Activated CD4-positive, alpha-beta T cell treated with anti-CD3 and anti-CD28 coated beads, Interleukin-2, amount 50 U/mL, for 48 hours (primary cell): ENCODE measurements around the gene SCP2D1.

Source experiments
- DNase-seq, 2 experiments: peaks; one replicate each; pipeline ENCODE4 v3.0.0-alpha.2; 2020

The SCP2D1 gene

DNA sequence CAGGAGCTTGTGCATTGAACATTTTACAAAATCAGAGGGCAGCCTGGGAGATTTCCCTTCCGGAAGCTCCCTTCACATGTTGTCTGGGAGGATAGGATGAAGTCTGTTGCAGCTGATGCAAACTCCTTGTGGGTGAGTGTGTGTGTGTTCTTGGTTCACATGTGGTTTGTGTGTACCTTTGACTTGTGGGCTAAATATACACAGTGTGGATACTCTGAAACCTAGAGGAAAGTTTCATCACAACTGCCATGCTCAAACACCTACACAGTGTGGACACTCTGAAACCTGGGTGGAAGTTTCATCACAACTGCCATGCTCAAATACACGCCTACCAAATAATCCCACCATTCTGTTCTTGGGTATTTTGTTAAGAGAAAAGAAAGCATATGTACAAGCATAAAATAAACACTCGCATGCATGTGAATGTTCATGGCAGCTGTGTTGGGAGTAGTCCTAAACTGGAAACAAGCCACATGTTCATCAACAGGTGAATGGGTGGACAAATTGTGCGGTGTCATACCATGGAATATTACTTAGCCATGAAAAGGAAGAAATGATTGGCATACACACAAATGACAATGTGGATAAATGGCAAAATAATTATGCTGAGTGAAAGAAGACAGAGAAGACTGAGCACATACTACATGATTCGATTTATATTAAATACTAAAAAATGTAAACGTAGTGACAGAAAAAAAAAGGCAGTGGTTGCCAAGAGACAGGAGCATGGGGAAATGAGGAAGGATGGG is 1.8 kb downstream of the SCP2D1 start:
- DNase-seq = no peak

DNA sequence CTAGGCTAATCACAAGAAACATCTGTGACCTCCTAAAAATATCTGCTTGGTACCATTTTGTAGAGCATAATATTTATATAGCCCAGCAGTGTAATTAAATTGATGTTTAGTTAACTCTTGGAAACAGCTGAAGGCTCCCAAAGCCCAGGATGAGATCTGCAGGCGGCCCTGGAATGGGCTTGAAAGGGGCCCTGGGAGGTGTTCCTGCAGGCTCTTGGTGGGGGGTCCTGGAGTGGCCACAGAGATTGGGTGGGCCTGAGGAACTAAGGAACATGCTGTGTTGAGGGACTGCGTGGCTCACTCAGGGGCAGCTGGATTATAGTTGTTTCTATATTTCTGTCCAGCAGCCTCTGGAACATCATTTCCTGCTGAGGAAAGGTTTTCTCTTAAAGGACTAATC is 9.2 kb downstream of the SCP2D1 start:
- no peak for DNase-seq

DNA sequence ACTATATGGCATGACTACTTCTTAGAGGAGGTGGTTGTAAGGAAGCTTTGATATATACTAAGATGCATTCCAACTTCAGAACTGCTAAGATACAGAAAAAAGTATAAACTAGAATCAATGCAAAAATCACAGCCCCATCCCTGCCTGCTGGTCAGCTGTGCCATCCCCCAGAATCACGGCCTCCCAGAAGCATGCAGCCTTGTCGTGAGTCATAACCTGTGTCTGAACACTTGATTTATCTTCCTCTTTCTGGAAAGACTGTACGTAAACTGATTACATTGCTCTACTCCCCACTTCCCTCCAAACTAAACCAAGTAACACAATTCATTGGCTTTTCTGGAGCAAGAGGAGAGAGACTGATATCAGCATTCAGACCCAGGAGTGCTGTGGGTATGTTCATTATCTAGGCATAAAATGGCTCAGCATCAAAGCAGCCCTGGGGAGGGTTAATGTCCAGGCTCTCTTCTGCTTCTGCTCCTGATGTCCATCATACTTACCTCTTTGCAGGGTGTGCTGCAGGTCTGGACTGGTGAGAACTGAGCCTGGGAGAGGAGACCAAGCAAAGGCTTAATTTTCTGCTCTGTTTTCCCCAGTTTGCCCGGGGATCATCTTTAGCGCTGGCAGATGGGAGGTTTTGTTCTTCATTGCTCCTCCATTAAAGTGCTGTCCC is 18.4 kb downstream of the SCP2D1 start:
- no peak for DNase-seq

DNA sequence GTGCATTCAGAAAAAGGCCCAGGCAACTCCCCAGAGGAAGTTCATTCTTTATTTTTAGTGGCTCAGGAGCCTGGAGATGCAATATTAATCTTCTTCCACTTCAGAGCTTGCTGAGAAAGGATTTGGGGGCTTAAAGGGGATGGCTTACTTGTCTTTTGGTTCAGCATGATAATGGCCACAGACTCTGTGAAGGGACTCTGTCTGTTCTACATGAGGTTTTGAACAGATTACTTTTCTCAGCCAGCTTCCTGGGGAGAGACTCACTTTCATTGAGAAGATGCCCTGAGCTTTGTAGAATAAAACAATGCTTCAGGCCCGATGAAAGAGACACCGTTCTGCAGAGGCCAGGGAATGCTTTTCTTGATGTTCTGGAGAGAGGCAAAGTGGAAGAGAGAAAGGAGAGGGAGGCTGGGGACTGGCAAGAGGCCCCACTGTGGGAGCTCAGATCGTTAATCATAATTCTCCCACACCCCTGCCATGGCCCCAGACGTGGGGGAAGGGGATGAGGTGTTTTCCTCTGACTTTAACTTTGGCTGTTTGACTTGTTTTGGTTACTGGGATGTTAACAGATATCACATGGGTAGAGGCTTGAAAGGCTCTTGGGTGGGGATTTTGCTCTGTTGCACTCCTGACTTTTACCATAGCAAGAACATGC is 19.1 kb downstream of the SCP2D1 start:
- no peak for DNase-seq

DNA sequence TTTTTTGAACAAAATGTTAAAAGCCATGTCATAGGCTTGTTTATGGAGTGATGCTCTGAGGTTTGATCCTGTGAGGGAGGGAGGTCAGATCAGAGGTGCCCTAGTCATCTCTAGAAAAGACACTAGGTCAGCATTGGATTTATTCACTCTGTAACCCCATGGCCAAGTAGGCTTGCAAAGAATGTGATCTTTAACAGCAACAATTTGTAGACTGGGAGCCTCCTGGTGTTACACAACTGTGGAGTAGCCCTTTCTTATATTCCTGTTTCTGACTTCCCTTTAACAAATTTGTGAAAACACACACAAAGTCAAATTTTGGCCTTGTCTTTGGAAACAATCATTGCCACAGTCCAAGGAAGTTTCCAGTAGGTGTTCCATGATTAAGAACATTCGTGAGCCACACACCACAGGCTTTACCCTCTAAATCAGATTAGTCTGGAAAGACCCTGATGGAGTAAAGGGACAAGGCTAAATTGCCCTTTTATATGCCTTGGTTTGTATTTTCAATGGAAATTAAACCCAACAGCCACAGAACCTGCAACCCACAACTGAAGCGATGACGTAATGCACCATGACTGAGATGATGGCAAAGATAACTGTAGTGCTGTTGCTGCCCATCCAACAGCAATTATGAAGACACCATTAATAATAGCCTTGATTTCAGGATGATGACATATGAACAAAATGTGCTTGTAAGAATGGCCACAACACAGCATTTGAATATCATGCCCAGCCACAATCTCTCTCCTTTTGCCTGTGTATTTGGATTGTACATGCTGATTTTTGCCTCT is 22.1 kb downstream of the SCP2D1 start:
- DNase-seq = no peak

DNA sequence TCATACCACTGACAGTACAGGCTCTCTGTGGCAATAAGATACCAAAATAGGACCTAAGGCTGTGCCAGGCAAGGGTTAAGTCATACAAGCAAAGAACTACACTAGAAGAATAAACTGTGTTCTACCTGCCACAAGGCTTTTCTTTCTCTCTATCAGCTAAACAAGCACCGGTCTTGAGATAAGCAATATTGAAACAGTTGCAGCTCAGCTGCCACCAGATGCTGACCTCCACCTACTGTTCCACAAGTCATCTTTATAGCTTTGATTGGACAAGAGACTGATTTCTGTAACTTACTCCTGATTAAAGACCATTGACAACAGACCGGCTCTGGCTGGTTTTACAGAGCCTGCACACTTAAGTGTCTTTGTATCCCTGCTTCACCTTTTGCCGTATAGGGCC is 24.1 kb downstream of the SCP2D1 start:
- no peak for DNase-seq

DNA sequence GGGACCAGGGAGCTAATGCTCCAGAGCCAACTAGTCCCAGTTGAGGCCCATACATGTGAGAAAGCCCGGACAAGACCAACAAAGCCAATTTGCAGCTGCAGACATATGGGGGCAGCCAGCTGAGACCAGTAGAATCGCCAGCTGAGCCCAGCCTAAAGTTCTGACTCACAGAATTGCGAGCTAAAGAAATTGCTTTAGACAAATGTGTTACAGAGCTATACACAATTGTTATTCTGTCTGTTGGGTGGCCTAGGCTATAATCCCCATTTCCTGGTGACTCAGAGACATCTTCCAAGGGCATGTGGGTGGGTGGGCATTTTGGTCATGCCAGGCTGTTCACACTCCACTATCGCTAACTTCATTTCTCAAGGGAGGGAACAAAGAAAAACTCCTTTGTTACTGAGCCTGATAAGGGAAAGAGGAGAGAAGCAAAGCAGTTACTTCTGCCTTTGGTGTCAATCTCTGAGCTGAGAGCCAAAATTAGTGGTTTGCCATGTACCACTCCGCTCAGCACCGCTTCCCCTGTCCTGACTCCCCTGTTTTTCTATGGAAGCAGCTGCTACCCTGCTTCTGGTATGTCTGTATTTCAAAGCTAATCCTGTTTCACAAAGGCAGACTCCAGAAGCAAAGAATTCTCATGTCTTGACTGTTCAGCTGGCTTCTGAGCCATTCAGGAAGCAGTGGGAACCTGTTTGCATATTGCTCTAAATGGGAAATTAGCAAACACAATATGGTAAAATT is 26.1 kb downstream of the SCP2D1 start:
- DNase-seq = no peak

DNA sequence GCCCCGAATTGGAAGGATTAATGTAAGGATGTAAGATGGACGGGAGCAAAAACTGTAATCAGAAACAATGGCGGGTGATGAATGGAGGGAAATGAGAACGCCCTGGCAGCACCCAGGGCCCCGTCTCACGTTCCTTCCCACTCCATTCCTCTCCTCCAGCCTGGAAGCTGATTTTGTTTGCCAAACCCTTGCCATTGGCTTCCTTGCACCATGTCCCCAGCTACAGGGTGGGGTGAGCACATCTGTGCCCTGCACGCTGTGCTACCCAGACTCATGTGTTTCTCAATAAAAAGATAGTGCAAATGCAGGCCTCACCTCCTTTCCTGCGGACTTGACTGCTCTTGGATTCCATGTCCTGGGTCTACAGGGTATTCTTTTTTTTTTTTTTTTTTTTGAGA is 26.7 kb downstream of the SCP2D1 start:
- no peak for DNase-seq

DNA sequence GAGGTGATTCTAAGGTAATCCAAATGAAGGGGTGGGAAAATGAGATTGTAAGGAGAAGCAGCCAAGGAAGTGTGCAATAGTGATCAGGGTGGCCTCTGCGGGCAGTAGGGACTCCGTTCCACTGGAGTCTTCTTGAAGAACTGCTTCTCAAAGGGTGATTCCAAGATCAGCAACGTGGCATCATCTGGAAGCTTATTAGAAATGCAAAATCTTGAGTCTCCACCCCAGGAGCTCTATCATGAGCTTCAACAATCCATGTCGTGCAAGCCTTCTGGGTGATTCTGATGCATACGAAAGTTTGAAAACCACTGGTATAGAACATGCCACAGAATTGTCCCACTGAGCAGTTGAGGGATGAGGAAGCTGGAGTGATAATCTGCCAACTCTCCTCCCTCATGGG is 31.4 kb downstream of the SCP2D1 start:
- no peak for DNase-seq

DNA sequence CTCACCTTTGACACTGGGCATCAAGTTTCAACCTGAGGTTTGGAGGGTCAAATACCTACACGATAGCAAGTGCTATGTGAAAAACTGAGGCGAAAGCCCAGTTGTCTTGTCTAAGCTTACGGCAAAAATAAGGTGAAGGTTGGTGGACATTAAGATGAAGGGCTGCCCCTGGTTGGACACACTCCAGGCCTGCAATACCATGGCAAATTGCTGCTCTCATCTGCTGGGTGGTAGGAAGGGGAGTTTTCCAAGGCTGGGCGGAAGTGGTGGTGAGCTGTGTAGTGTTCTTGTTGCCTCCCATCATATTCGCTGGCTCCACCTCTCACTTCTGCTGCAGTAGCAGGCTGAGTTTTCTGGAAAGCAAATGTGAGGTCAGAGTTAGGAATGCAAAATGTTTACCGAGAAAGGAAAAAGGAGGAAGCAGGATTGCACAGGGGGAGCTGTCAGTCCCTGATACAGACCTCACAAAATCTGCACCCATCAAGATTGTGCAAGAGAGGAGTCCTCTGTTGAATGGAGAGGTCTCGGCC is 33.7 kb downstream of the SCP2D1 start:
- DNase-seq = no peak

DNA sequence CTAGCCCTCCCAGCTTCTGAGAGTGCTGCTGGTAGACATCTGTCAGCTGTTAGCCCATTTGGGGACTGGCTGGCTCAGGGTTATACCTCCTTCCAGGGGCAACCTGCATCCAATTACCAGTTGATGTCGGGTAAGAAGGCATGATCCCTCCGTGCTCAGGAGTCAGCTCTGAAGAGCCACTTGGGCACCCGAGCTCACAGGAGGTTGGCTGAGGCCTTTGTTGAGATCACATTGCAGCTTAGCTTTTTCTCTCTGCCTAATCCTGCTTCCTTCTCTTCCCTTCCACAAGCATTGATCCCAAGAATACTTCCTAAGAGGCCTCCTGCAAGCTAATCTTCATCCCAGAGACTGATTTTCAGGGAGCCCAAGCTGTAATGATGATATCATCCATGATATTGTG is 35.5 kb downstream of the SCP2D1 start:
- no peak for DNase-seq

DNA sequence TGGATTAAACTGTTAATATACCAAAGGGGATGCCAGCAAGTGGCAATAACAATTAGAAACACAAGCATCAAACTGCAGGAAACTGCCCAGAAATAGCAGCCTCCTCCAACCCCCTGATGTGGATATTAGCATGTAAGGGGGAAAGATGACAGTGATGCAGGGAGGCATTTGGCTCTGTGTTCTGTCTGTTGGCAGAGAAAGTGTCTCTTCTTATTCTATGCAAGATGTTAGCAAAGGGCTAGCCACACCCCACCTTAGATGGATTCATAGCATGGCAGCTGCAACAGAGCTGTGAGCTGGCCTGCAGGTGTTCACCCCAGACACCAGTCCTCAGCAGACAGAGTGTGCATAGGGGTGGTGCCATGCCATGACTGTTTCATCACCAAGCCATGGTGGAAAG is 38.0 kb downstream of the SCP2D1 start:
- no peak for DNase-seq

DNA sequence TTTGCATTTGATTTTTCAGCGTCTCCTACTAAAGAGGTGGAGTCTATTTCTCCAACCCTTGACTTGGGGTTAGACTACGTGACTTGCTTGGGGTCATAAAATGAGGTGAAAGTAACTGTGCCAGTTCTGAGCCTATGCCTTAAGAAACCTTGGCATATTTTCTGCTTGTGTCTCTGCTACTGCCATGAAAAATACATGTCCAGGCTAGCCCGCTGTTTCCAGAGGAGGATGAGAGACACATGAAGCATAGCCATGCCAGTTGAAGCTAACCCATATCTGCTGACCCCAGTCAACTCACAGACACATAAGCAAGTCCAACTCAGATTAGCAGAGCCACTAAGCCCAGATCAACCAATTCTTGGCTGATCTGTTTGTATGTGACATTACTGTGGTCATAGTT is 38.7 kb downstream of the SCP2D1 start:
- DNase-seq = no peak

DNA sequence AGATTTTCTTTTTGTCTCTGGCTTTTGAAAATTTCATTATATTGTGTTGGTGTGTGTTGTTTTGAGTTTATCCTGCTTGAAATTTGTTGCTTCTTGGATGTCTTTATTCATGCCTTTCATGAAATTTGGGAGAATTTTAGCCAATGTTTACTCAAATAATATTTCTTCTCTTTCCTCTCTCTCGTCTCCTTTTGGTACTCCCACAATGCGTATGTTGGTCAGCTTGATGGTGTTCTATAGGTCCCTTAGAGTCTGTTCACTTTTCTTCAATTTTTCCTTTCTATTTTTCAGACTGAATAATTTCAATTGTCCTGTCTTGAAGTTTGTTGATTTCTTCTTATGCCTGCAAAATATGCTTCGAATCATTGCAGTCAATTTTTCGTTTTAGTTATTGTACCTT is 39.6 kb downstream of the SCP2D1 start:
- no peak for DNase-seq

DNA sequence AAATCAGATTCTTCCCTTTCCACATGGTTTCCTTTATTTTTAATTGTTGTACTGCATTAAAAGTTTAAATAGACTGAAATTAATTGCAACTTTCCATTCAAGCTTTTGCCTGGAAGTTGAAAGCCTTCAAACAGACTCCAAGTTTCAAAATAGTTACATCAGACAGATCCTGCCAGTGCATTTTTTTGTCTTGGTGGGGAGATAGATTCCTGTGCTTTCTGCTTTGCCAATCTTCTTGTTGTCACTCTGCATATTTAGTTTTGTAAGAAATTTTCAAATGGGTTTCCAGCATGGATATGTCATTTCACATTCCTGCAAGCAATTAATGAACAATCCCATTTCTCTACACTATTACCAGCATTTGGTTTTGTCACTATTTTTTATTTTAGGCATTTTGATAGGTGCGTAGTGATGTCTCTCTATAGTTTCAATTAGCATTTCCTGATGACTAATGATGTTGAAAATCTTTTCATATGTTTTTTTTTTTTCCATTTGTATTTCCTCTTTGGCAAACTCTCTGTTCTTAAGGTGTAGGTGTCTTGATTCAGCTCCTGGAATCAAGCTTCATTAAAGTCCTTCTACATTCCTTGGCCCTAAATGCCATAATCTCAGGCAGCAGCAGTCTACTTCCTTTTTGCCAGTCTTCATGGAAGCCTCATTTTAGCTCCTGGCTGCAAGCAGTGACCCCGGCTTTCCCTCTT is 40.5 kb downstream of the SCP2D1 start:
- no peak for DNase-seq

DNA sequence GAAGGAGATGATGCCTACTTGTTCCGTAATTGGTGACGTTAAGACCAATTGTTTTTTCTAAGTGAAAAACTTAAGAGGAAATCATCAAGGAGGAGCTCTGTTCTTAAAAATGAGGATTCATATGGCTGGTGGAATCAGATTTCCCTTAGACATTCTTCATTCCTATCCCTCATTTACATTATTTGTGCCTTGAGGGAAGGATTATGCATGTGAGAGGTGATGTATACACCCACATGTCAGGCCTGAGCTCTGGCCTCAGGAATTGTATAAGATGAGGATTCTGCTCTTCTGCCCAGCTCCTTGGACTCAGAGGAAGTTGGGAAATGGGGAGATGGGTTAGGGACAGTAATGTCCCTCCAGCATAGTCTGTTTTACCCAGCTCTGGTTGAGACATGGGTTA is 42.3 kb downstream of the SCP2D1 start:
- DNase-seq = no peak

DNA sequence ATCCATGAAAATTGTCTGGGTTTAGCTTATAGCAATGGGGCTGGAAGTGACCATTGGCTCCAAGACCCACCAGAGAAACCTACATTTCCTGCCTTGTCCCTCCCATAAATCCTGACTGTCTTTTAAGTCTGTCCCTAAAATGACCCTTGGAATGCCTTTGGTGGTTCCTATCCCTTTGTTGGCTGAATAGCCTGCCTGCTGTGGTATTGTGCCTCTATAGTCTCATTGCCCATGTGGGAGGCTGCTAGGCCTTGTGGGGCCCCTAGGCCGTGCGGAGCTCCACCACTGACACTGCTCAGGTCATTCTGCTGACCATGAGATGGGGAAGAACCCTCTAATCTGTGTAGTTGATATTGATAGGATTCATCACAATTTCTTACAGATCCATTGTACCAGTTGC is 43.3 kb downstream of the SCP2D1 start:
- DNase-seq = no peak

DNA sequence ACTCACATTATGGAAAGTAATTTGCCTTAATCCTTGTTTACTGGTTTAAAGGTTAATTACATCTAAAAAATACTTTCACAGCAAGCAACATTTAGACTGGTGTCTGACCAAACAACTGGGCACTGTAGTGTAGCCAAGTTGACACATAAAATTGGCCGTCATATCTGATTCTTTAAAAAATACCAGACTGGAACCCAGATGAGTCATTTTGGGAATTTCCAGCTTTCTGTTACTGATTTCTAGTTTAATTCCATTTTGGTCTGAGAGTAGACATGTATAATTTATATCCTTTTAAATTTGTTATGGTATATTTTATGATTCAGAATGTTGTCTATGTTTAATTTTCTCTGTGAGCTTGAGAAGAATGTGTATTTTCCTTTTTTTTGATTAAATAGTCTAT is 44.1 kb downstream of the SCP2D1 start:
- DNase-seq = no peak

DNA sequence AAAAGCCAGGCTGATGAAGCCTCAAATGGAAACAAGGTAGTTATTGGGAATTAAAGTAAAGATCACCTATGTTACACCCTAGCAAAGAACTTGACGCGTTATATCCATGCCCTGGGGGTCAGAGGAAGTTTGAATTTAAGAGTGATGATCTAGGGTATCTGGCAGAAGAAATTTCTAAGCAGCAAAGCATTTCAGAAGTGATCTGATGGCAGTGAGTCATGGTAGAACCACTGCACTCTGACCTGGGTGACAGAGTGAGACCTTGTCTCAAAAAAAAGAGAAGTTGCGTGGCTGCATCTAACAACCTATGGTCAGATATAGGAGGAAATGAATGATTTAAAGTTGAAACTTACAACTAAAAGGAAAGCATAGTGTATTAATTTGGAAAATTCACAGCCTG is 45.2 kb downstream of the SCP2D1 start:
- no peak for DNase-seq
